GM18867 (cell line): ENCODE results near the gene SPATA17.
"Not testable (repeated sequence)": the region's sequence is repeated elsewhere in the genome, so short reads cannot be mapped to it uniquely, and the experiment has no call there.

Source experiments
- ATAC-seq: cut with Tn5 transposase; IDR thresholded peaks from one replicate; pipeline ENCODE4 v1.9.1; 2021; ENCODE audit warnings: mild to moderate bottlenecking, moderate library complexity; ENCODE audit not compliant: unreplicated experiment

Gene SPATA17

GRCh38 chr1:217673387-217673786 lies 42.2 kb downstream of the SPATA17 start:
- peak; percentile 78 for ATAC-seq

GRCh38 chr1:217674028-217674729 lies 43.0 kb downstream of the SPATA17 start:
- ATAC-seq: no peak

GRCh38 chr1:217681806-217682205 lies 50.7 kb downstream of the SPATA17 start:
- ATAC-seq: no peak

GRCh38 chr1:217687511-217687910 lies 56.4 kb downstream of the SPATA17 start:
- no peak for ATAC-seq

- not testable (repeated sequence) for ATAC-seq
Observed at GRCh38 chr1:217696140-217696539, 65.0 kb downstream of the SPATA17 start.

GRCh38 chr1:217703326-217703725 lies 72.2 kb downstream of the SPATA17 start:
- ATAC-seq: no peak

- no peak for ATAC-seq
Observed at GRCh38 chr1:217712925-217713597, 81.9 kb downstream of the SPATA17 start.

- no peak for ATAC-seq
Observed at GRCh38 chr1:217715681-217716080, 84.5 kb downstream of the SPATA17 start.

GRCh38 chr1:217717959-217718358 lies 86.8 kb downstream of the SPATA17 start:
- no peak for ATAC-seq

GRCh38 chr1:217718873-217719272 lies 87.7 kb downstream of the SPATA17 start:
- ATAC-seq: peak; percentile 43

GRCh38 chr1:217721692-217722091 lies 90.5 kb downstream of the SPATA17 start:
- ATAC-seq: no peak

- no peak for ATAC-seq
Observed at GRCh38 chr1:217734973-217735372, 103.8 kb downstream of the SPATA17 start.

- ATAC-seq: no peak
Observed at GRCh38 chr1:217747156-217747769, 116.1 kb downstream of the SPATA17 start.

GRCh38 chr1:217769768-217770167 lies 138.6 kb downstream of the SPATA17 start:
- no peak for ATAC-seq

GRCh38 chr1:217770918-217771317 lies 139.8 kb downstream of the SPATA17 start:
- ATAC-seq: no peak

- no peak for ATAC-seq
Observed at GRCh38 chr1:217776693-217777092, 145.5 kb downstream of the SPATA17 start.

- ATAC-seq: no peak
Observed at GRCh38 chr1:217781056-217781455, 149.9 kb downstream of the SPATA17 start.

GRCh38 chr1:217791091-217791490 lies 159.9 kb downstream of the SPATA17 start:
- no peak for ATAC-seq

GRCh38 chr1:217805792-217806191 lies 174.6 kb downstream of the SPATA17 start:
- ATAC-seq: no peak

- ATAC-seq: no peak
Observed at GRCh38 chr1:217812175-217812574, 181.0 kb downstream of the SPATA17 start.

GRCh38 chr1:217813031-217813430 lies 181.9 kb downstream of the SPATA17 start:
- ATAC-seq: no peak

- no peak for ATAC-seq
Observed at GRCh38 chr1:217837691-217838090, 206.5 kb downstream of the SPATA17 start.
